Caco-2 (cell line): Measurements from ENCODE around the gene ANKLE2. TPM values are rescaled to one million over a fixed set of nuclear protein-coding genes. Genes with fewer than 3 reads are reported as not detected.

ENCODE experiments used
- BruUV-seq: library from RNA; stranded (reverse); fragments of 400-500 nt; replicated peaks from 2 replicates; lab custom pipeline; 2021; lab: Mats Ljungman, UMichigan
- CTCF ChIA-PET: fragments of 300-600 bp; sonication (Branson Sonifier 250); formaldehyde crosslinking; loops from one replicate; lab custom pipeline; 2022; ENCODE audit warnings: antibody characterized with exemption; lab: Charles Lee
- POLR2A ChIA-PET: fragments of 300-600 bp; sonication (Branson Sonifier 250); formaldehyde crosslinking; loops from one replicate; lab custom pipeline; 2022; ENCODE audit warnings: antibody characterized with exemption; lab: Charles Lee
- DNase-seq, 2 experiments: peaks; one replicate each; pipeline versions ENCODE4 v3.0.0 to v3.0.0-alpha.2; 2020 to 2022
- H3K27me3 ChIP-seq: replicated peaks from 2 replicates; pipeline ENCODE4 v1.6.0; 2011; ENCODE audit warnings: low read length; ENCODE audit not compliant: control insufficient read depth, insufficient read depth
- H3K36me3 ChIP-seq: 2 replicates; pipeline ENCODE4 v1.5.1; 2011; ENCODE audit warnings: low read length; ENCODE audit not compliant: control insufficient read depth, insufficient read depth
- H3K4me1 ChIP-seq: fragments of 250-450 bp; sonication (Bioruptor Pico); 2 replicates; pipeline ENCODE4 v1.5.1; 2020; ENCODE audit warnings: mild to moderate bottlenecking
- H3K4me3 ChIP-seq: 2 replicates; pipeline ENCODE4 v1.5.1; 2011; ENCODE audit warnings: low read depth, mild to moderate bottlenecking, control low read depth, low read length
- H3K9me3 ChIP-seq: fragments of 250-450 bp; sonication (Bioruptor Pico); 2 replicates; pipeline ENCODE4 v1.5.1; 2020; ENCODE audit warnings: mild to moderate bottlenecking, moderate library complexity
- H3K27ac Mint-ChIP-seq: one replicate; pipeline ENCODE4 v1.8.0; 2022; ENCODE audit warnings: mixed read lengths; ENCODE audit not compliant: unreplicated experiment
- H3K27me3 Mint-ChIP-seq: one replicate; pipeline ENCODE4 v1.8.0; 2022; ENCODE audit warnings: mixed read lengths; ENCODE audit not compliant: insufficient read depth, unreplicated experiment
- H3K36me3 Mint-ChIP-seq: one replicate; pipeline ENCODE4 v1.8.0; 2022; ENCODE audit warnings: mild to moderate bottlenecking, mixed read lengths; ENCODE audit not compliant: insufficient read depth, unreplicated experiment
- H3K4me1 Mint-ChIP-seq: one replicate; pipeline ENCODE4 v1.8.0; 2022; ENCODE audit warnings: low read depth, mixed read lengths; ENCODE audit not compliant: unreplicated experiment
- H3K4me3 Mint-ChIP-seq: one replicate; pipeline ENCODE4 v1.8.0; 2022; ENCODE audit warnings: mild to moderate bottlenecking, moderate library complexity, mixed read lengths; ENCODE audit not compliant: unreplicated experiment
- H3K9me3 Mint-ChIP-seq: one replicate; pipeline ENCODE4 v1.8.0; 2022; ENCODE audit warnings: mixed read lengths; ENCODE audit not compliant: unreplicated experiment
- intact Hi-C: fragments of 100-400 bp; cut with micrococcal nuclease; formaldehyde crosslinking; loops from one replicate; pipeline ENCODE4 v1.10.0; 2022; ENCODE audit not compliant: unreplicated experiment
- total RNA-seq: library from RNA; stranded (reverse); gene quantifications from 2 replicates; pipeline ENCODE4 v1.2.3, GENCODE V29; 2022
- TF ChIP-seq, protein P1 (sequence below), 2 experiments: fragments of 200-600 bp in 1 of 2; IDR thresholded peaks; 1 replicate in 1 of 2; 2 replicates in 1 of 2; pipeline versions ENCODE4 v1.5.1 to v1.8.0; 2011 to 2022; ENCODE audit warnings: antibody characterized with exemption in 1 of 2, control low read depth in 1 of 2, inconsistent platforms in 1 of 2, low read depth in 1 of 2, low read length in 1 of 2, mild to moderate bottlenecking in 1 of 2, moderate library complexity in 1 of 2; ENCODE audit not compliant: insufficient read depth in 1 of 2, severe bottlenecking in 1 of 2, unreplicated experiment in 1 of 2

ANKLE2 gene
- total RNA-seq, 1 experiment from 2014 or later = 80.8 TPM

DNA sequence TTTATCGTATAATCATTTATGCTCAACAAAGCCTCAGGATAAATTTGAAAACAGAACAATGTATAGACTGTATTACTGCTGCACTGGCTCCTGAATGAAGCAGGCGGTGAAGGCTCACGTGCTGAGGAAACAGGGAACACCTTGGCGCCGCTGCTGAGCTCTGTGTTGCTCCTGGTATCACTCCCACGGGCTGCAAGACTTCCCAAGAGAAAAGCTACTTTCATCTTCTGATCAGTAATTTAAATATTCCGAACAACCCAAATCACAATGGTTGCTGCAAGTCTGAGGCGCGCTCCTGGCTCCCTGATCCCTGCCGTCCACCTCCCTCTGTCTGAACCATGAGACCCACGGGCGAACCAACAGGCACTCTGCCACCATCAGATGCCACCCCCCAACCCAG is 35.2 kb downstream of the ANKLE2 start:
- Histone ChIP-seq H3K27me3 (no peaks in the 10 kb centered on the region), H3K9me3 (peaks cover 5% of the 10 kb centered on the region), H3K4me1 (no peaks in the 10 kb centered on the region), H3K4me3 (no peak overlapping the region), H3K36me3 (peaks cover 5% of the 10 kb centered on the region)
- no peak overlapping the region for H3K27ac Mint-ChIP-seq
- DNase-seq = no peak
- peaks cover 2% of the 10 kb centered on the region for H3K9me3 Mint-ChIP-seq
- peaks cover 98% of the 10 kb centered on the region for H3K36me3 Mint-ChIP-seq
- intact Hi-C loops = no loop called here
- no peaks in the 10 kb centered on the region for H3K27me3 Mint-ChIP-seq
- ChIA-PET CTCF (no interaction called here), POLR2A (no interaction called here)
- no peak overlapping the region for H3K4me3 Mint-ChIP-seq
- TF ChIP-seq, protein P1, sequence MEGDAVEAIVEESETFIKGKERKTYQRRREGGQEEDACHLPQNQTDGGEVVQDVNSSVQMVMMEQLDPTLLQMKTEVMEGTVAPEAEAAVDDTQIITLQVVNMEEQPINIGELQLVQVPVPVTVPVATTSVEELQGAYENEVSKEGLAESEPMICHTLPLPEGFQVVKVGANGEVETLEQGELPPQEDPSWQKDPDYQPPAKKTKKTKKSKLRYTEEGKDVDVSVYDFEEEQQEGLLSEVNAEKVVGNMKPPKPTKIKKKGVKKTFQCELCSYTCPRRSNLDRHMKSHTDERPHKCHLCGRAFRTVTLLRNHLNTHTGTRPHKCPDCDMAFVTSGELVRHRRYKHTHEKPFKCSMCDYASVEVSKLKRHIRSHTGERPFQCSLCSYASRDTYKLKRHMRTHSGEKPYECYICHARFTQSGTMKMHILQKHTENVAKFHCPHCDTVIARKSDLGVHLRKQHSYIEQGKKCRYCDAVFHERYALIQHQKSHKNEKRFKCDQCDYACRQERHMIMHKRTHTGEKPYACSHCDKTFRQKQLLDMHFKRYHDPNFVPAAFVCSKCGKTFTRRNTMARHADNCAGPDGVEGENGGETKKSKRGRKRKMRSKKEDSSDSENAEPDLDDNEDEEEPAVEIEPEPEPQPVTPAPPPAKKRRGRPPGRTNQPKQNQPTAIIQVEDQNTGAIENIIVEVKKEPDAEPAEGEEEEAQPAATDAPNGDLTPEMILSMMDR (IDR thresholded peaks at IDR 0.05; ENCODE audit: insufficient read depth in 1 of 2, low read depth in 1 of 2, low read length in 1 of 2, severe bottlenecking in 1 of 2, unreplicated experiment in 1 of 2) = no peak
- BruUV-seq = no TSS peak
- H3K4me1 Mint-ChIP-seq = no peaks in the 10 kb centered on the region

DNA sequence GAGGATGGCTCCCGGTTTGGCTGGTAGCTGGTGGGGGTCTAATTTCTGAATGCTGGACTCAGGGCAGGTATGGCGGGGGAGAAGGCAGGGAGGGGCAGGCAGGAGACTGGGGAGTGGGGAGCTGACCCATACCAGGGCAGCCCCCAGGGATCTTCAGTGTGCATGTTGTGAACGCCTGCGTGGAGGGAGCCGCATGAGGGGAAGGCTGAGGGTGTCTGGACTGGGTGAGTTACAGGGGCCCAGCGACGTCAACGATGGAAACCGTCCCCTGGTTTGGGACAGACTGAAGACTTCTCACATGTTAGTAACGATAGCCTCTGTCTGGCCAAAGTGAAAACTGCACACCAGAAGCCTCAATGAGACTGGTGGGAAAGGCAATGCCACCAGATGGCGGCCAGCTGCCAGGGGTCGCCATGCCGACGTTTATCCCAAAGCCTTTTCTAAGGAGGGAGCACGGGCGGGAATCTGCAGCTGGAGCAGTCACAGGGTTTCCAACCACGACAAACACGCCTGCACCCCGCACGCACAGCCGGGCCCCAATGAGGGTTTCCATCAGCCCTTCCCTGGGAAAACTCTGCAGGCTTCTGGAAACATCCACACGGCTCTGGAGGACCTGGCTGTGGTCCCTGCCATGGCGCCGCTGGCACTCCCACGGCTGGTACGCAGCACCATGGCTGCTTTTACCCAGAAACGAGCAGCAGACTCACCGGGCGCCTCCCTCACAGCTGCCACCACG is 37.0 kb downstream of the ANKLE2 start:
- no peaks in the 10 kb centered on the region for H3K4me1 Mint-ChIP-seq
- ChIA-PET POLR2A (no interaction called here), CTCF (no interaction called here)
- Histone ChIP-seq H3K36me3 (peaks cover 5% of the 10 kb centered on the region), H3K4me3 (no peak overlapping the region), H3K9me3 (peaks cover under 1% of the 10 kb centered on the region; the same call in 1 of the 2 replicates), H3K4me1 (no peaks in the 10 kb centered on the region), H3K27me3 (no peaks in the 10 kb centered on the region)
- H3K36me3 Mint-ChIP-seq = peaks cover 99% of the 10 kb centered on the region
- no peak overlapping the region for H3K27ac Mint-ChIP-seq
- no peak overlapping the region for H3K4me3 Mint-ChIP-seq
- no TSS peak for BruUV-seq
- H3K9me3 Mint-ChIP-seq = no peaks in the 10 kb centered on the region
- intact Hi-C loops = no loop called here
- no peak for DNase-seq
- no peaks in the 10 kb centered on the region for H3K27me3 Mint-ChIP-seq
- TF ChIP-seq, protein P1 (IDR thresholded peaks at IDR 0.05; ENCODE audit: insufficient read depth in 1 of 2, low read depth in 1 of 2, low read length in 1 of 2, severe bottlenecking in 1 of 2, unreplicated experiment in 1 of 2) = no peak

DNA sequence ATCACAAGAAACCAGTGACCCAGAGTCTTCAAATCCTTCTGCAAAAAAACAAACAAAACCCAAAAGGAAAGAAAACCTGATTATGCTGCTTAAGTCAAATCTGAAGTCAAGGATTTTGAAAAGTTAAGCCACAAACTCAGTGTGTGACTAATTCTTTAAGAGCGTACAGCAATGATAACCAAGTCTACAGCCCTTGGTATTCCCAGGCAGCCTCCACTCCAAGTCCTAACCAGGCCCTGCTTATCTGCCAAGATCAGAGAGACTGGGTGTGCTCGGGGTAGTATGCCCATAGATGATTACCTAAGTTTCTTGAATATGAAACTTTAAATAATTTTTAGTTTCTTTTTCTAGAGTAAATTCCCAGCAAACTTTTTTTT is 37.9 kb downstream of the ANKLE2 start:
- DNase-seq = no peak
- Mint-ChIP-seq H3K4me3 (no peak overlapping the region), H3K36me3 (peaks cover 100% of the 10 kb centered on the region), H3K27me3 (no peaks in the 10 kb centered on the region), H3K4me1 (no peaks in the 10 kb centered on the region), H3K27ac (no peak overlapping the region), H3K9me3 (no peaks in the 10 kb centered on the region)
- Histone ChIP-seq H3K36me3 (peaks cover 5% of the 10 kb centered on the region), H3K4me3 (no peak overlapping the region), H3K27me3 (no peaks in the 10 kb centered on the region), H3K9me3 (no peaks in the 10 kb centered on the region), H3K4me1 (no peaks in the 10 kb centered on the region)
- BruUV-seq = no TSS peak
- intact Hi-C loops = no loop called here
- ChIA-PET CTCF (no interaction called here), POLR2A (no interaction called here)
- TF ChIP-seq, protein P1 (IDR thresholded peaks at IDR 0.05; ENCODE audit: insufficient read depth in 1 of 2, low read depth in 1 of 2, low read length in 1 of 2, severe bottlenecking in 1 of 2, unreplicated experiment in 1 of 2) = no peak
